OCI-LY1 (cell line): ENCODE results near the gene TRIM56.
"Not testable (repeated sequence)": the region's sequence is repeated elsewhere in the genome, so short reads cannot be mapped to it uniquely, and the experiment has no call there.

Experiments
- H2AFZ ChIP-seq: fragments of 200-600 bp; sonication (generic), shearing (Covaris generic); 2 replicates; pipeline ENCODE4 v1.6.0; 2014; ENCODE audit warnings: antibody characterized with exemption, mild to moderate bottlenecking, low read length
- H3F3A ChIP-seq: fragments of 200-600 bp; sonication (generic), shearing (Covaris generic); 2 replicates; pipeline ENCODE4 v1.6.0; 2014; ENCODE audit warnings: mild to moderate bottlenecking, antibody characterized with exemption, low read length, moderate library complexity; ENCODE audit not compliant: insufficient read depth
- H3K27ac ChIP-seq: fragments of 200-600 bp; sonication (generic); 2 replicates; pipeline ENCODE4 v1.5.1; 2014; ENCODE audit warnings: low read length, mixed run types, mild to moderate bottlenecking, low read depth; ENCODE audit not compliant: poor library complexity, severe bottlenecking
- H3K27me3 ChIP-seq: fragments of 200-600 bp; sonication (generic); 2 replicates; pipeline ENCODE4 v1.6.0; 2014; ENCODE audit warnings: antibody characterized with exemption, mild to moderate bottlenecking, low read length, moderate library complexity; ENCODE audit not compliant: insufficient read depth
- H3K36me3 ChIP-seq: fragments of 200-600 bp; sonication (generic); 2 replicates; pipeline ENCODE4 v1.6.1; 2014; ENCODE audit warnings: mild to moderate bottlenecking, antibody characterized with exemption, low read length, moderate library complexity, mixed read lengths; ENCODE audit not compliant: insufficient read depth
- H3K4me1 ChIP-seq: fragments of 200-600 bp; sonication (generic); 2 replicates; pipeline ENCODE4 v1.5.1; 2014; ENCODE audit warnings: mild to moderate bottlenecking, low read length, moderate library complexity; ENCODE audit not compliant: insufficient read depth, severe bottlenecking
- H3K4me2 ChIP-seq: fragments of 200-600 bp; sonication (generic), shearing (Covaris generic); 2 replicates; pipeline ENCODE4 v1.6.1; 2014; ENCODE audit warnings: low read length
- H3K4me3 ChIP-seq: fragments of 200-600 bp; sonication (generic); 2 replicates; pipeline ENCODE4 v1.5.1; 2014; ENCODE audit warnings: low read length, low read depth, mild to moderate bottlenecking, mixed read lengths; ENCODE audit not compliant: poor library complexity, severe bottlenecking
- H3K79me2 ChIP-seq: fragments of 200-600 bp; shearing (Covaris generic); 2 replicates; pipeline ENCODE4 v1.6.1; 2016; ENCODE audit warnings: mixed run types, low read length, mixed read lengths; ENCODE audit not compliant: insufficient read depth
- H3K9ac ChIP-seq: fragments of 200-600 bp; sonication (generic), shearing (Covaris generic); 2 replicates; pipeline ENCODE4 v1.6.1; 2014; ENCODE audit warnings: mild to moderate bottlenecking, low read length, mixed read lengths
- H3K9me2 ChIP-seq: fragments of 200-600 bp; sonication (generic), shearing (Covaris generic); 2 replicates; pipeline ENCODE4 v1.6.1; 2014; ENCODE audit warnings: low read depth, mild to moderate bottlenecking, low read length, mixed read lengths
- H3K9me3 ChIP-seq: fragments of 200-600 bp; shearing (Covaris generic); 2 replicates; pipeline ENCODE4 v1.6.1; 2014; ENCODE audit warnings: low read length, mixed read lengths
- H4K20me1 ChIP-seq: fragments of 200-600 bp; sonication (generic), shearing (Covaris generic); 2 replicates; pipeline ENCODE4 v1.6.0; 2016; ENCODE audit warnings: mild to moderate bottlenecking, low read length; ENCODE audit not compliant: insufficient read depth
- EZH2 ChIP-seq: fragments of 200-600 bp; sonication (generic), shearing (Covaris generic); IDR thresholded peaks from 2 replicates; pipeline ENCODE4 v1.8.0; 2017; ENCODE audit warnings: borderline replicate concordance, mixed run types, mild to moderate bottlenecking, antibody characterized with exemption, low read length, moderate library complexity, mixed read lengths
- TF ChIP-seq, protein P1 (sequence below): fragments of 200-600 bp; sonication (generic), shearing (Covaris generic); IDR thresholded peaks from 2 replicates; pipeline ENCODE4 v1.5.1; 2017; ENCODE audit warnings: mild to moderate bottlenecking, antibody characterized with exemption, low read length, moderate library complexity, mixed read lengths

The TRIM56 gene

DNA sequence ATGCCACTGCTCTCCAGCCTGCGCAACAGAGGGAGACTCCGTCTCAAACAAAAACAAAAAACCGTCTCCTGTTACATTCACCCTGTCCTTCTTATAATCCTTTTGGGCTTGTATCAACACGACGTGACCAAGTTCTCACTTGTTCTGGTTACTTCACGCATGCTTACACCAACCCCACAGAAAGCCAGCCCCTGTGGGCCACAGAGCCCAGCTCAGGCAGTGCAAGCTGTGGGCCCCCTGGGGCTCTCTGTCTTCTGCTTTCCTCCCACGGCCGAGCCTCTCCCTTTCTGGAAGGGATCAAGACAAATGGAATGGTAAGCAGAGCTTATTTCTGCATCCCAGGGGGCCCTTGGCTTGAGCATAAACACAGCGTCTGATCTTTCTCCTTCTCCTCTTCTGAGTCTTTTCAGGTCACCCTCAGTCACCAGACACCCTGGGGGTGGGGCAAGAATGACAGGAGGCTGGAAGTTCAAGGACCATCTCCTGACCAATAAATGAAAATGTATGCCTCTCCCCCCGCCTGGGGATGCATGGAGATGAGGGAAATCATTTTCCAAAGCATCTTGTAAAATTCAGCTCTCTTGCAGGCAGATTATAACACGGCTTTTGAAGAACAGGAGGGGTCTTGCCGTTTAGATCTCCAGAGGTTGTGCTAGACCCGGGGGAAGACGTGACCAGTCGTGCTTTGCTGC is 19.0 kb upstream of the TRIM56 start:
- Histone ChIP-seq H3K27ac (no peak overlapping the region), H3K4me3 (no peak overlapping the region), H2AFZ (no peak overlapping the region), H4K20me1 (no peaks in the 10 kb centered on the region), H3K9ac (no peak overlapping the region), H3K9me3 (no peaks in the 10 kb centered on the region), H3K36me3 (no peaks in the 10 kb centered on the region), H3K79me2 (no peaks in the 10 kb centered on the region), H3K27me3 (peaks cover 7% of the 10 kb centered on the region; the same call in 1 of the 2 replicates), H3F3A (no peaks in the 10 kb centered on the region), H3K9me2 (no peaks in the 10 kb centered on the region), H3K4me1 (no peaks in the 10 kb centered on the region), H3K4me2 (no peak overlapping the region)
- TF ChIP-seq, protein P1, sequence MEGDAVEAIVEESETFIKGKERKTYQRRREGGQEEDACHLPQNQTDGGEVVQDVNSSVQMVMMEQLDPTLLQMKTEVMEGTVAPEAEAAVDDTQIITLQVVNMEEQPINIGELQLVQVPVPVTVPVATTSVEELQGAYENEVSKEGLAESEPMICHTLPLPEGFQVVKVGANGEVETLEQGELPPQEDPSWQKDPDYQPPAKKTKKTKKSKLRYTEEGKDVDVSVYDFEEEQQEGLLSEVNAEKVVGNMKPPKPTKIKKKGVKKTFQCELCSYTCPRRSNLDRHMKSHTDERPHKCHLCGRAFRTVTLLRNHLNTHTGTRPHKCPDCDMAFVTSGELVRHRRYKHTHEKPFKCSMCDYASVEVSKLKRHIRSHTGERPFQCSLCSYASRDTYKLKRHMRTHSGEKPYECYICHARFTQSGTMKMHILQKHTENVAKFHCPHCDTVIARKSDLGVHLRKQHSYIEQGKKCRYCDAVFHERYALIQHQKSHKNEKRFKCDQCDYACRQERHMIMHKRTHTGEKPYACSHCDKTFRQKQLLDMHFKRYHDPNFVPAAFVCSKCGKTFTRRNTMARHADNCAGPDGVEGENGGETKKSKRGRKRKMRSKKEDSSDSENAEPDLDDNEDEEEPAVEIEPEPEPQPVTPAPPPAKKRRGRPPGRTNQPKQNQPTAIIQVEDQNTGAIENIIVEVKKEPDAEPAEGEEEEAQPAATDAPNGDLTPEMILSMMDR = no peak
- no peak for TF ChIP-seq EZH2

DNA sequence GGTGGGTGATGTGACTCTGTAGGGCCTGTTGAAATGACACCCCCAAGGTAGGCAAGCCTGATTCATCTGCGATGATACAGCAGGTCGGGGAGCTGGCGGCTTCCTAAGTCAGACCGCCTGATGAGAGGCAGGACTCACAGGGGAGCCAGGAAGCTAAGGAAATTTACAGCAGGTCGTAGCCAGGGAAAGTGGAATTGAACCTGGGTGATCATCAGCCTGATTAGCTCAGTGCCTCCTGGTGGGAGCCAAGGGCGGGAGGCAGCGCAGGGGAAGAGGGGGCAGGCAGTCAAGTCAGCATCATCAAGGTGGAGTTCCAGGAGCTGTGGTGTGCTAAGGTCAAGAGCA is 18.5 kb upstream of the TRIM56 start:
- Histone ChIP-seq H3K4me3 (no peak overlapping the region), H3K27ac (no peak overlapping the region), H3K9me2 (no peaks in the 10 kb centered on the region), H3K36me3 (no peaks in the 10 kb centered on the region), H3K27me3 (peaks cover 4% of the 10 kb centered on the region; the same call in 1 of the 2 replicates), H3K4me1 (no peaks in the 10 kb centered on the region), H3K9me3 (no peaks in the 10 kb centered on the region), H3K79me2 (no peaks in the 10 kb centered on the region), H3F3A (no peaks in the 10 kb centered on the region), H4K20me1 (no peaks in the 10 kb centered on the region), H3K4me2 (no peak overlapping the region), H2AFZ (no peak overlapping the region), H3K9ac (no peak overlapping the region)
- TF ChIP-seq, protein P1 = no peak
- TF ChIP-seq EZH2 = no peak

DNA sequence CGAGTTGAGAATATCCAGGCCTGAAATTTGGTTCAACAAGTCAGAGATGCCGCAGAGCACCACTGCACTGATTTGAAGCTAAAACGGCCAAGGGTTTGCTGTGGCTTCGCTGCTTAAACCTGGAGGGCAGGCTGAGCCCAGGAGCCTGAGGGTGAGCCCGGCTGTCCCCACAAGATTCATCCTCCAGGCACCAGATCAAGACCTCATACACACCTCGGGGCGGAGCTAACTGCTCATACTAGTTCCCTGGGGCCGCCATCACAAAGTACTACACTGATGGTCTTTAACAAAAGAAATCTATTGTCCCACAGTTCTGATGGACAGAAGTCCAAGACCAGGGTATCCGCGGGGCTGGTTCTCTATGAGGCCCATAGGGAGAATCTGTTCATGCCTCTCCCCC is 16.9 kb upstream of the TRIM56 start:
- Histone ChIP-seq H3K4me2 (no peak overlapping the region), H3K9me3 (no peaks in the 10 kb centered on the region), H3K4me3 (no peak overlapping the region), H3K36me3 (no peaks in the 10 kb centered on the region), H2AFZ (no peak overlapping the region), H3K79me2 (no peaks in the 10 kb centered on the region), H3K27me3 (peaks cover 4% of the 10 kb centered on the region; the same call in 1 of the 2 replicates), H3K9me2 (no peaks in the 10 kb centered on the region), H3K27ac (no peak overlapping the region), H3K4me1 (no peaks in the 10 kb centered on the region), H4K20me1 (no peaks in the 10 kb centered on the region), H3K9ac (no peak overlapping the region), H3F3A (no peaks in the 10 kb centered on the region)
- TF ChIP-seq EZH2 = no peak
- TF ChIP-seq, protein P1 = no peak

DNA sequence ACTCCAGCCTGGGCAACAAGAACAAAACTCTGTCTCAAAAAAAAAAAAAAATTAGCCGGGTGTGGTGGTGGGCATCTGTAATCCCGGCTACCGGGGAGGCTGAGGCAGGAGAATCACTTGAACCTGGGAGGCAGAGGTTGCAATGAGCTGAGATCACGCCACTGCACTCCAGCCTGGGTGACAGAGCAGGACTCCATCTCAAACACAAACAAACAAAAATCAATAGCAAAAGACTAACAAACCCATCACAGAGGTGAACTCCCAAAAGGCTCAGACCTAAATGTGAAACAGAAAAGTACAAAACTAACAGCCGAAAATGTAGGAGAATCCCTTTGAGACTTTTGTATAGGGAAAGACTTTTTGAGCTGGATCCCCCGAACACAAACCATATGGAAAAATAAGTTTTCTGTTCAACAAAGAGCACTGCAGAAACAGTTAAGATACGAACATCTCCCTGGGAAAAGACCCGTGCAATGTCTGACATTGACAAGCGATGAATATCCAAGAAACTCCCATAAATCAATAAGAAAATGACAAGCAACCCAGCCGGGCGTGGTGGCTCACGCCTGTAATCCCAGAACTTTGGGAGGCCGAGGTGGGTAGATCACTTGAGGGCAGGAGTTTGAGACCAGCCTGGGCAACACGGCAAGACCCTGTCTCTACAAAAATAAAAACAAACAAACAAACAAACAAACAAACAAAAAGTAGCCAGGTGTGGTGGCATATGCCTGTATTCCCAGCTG is 13.7 kb upstream of the TRIM56 start:
- not testable (repeated sequence) for H2AFZ ChIP-seq, H3K4me3 ChIP-seq, H3K27me3 ChIP-seq, H3K9ac ChIP-seq, H3K27ac ChIP-seq, H3K4me1 ChIP-seq, H3K79me2 ChIP-seq, H4K20me1 ChIP-seq, H3K4me2 ChIP-seq, H3K9me2 ChIP-seq, H3K9me3 ChIP-seq, H3K36me3 ChIP-seq, H3F3A ChIP-seq
